GM23248 (cell line): ENCODE results near the gene ZMYM2. TPM values are rescaled to one million over a fixed set of nuclear protein-coding genes. Genes with fewer than 3 reads are reported as not detected.

Experiments
- DNase-seq: peaks from one replicate; pipeline ENCODE4 v3.0.0-alpha.2; 2015
- H2AFZ ChIP-seq: fragments of 200-600 bp; sonication (generic); 2 replicates; pipeline ENCODE4 v1.6.1; 2016; ENCODE audit warnings: antibody characterized with exemption
- H3F3A ChIP-seq: fragments of 200-600 bp; sonication (generic); 2 replicates; pipeline ENCODE4 v1.6.1; 2016; ENCODE audit warnings: mild to moderate bottlenecking, antibody characterized with exemption, mixed run types; ENCODE audit not compliant: insufficient read depth
- H3K27ac ChIP-seq: fragments of 200-600 bp; sonication (generic); 2 replicates; pipeline ENCODE4 v1.5.1; 2016; ENCODE audit warnings: mild to moderate bottlenecking
- H3K27me3 ChIP-seq: fragments of 200-600 bp; sonication (generic); replicated peaks from 2 replicates; pipeline ENCODE4 v1.6.1; 2016; ENCODE audit warnings: mild to moderate bottlenecking; ENCODE audit not compliant: insufficient read depth
- H3K36me3 ChIP-seq: fragments of 200-600 bp; sonication (generic); 2 replicates; pipeline ENCODE4 v1.6.1; 2016; ENCODE audit warnings: low read depth, mild to moderate bottlenecking
- H3K4me1 ChIP-seq: fragments of 200-600 bp; sonication (generic); 2 replicates; pipeline ENCODE4 v1.6.1; 2016; ENCODE audit warnings: mild to moderate bottlenecking; ENCODE audit not compliant: insufficient read depth
- H3K4me2 ChIP-seq: fragments of 200-600 bp; sonication (generic); one replicate; pipeline ENCODE4 v1.6.1; 2016; ENCODE audit warnings: mild to moderate bottlenecking; ENCODE audit not compliant: unreplicated experiment
- H3K4me3 ChIP-seq: fragments of 200-600 bp; sonication (generic); 2 replicates; pipeline ENCODE4 v1.5.1; 2016; ENCODE audit warnings: mild to moderate bottlenecking
- H3K79me2 ChIP-seq: fragments of 200-600 bp; sonication (generic); 2 replicates; pipeline ENCODE4 v1.6.1; 2016; ENCODE audit warnings: mild to moderate bottlenecking; ENCODE audit not compliant: insufficient read depth
- H3K9ac ChIP-seq: fragments of 200-600 bp; sonication (generic); 2 replicates; pipeline ENCODE4 v1.6.1; 2016; ENCODE audit warnings: mild to moderate bottlenecking
- H3K9me2 ChIP-seq: fragments of 200-600 bp; sonication (generic); 2 replicates; pipeline ENCODE4 v1.6.1; 2016; ENCODE audit warnings: mixed run types, mild to moderate bottlenecking, moderate library complexity; ENCODE audit not compliant: insufficient read depth
- H3K9me3 ChIP-seq: fragments of 200-600 bp; sonication (generic); one replicate; pipeline ENCODE4 v1.6.1; 2017; ENCODE audit warnings: low read depth
- H4K20me1 ChIP-seq: fragments of 200-600 bp; sonication (generic); 2 replicates; pipeline ENCODE4 v1.6.0; 2016; ENCODE audit not compliant: insufficient read depth
- EZH2 ChIP-seq: fragments of 200-600 bp; sonication (generic); IDR thresholded peaks from 2 replicates; pipeline ENCODE4 v1.6.1; 2018; ENCODE audit warnings: antibody characterized with exemption, mild to moderate bottlenecking; ENCODE audit not compliant: insufficient read depth, poor library complexity, severe bottlenecking
- EZH2phosphoT487 ChIP-seq: fragments of 200-600 bp; sonication (generic); IDR thresholded peaks from 2 replicates; pipeline ENCODE4 v1.6.1; 2018; ENCODE audit warnings: antibody characterized with exemption, moderate library complexity, mild to moderate bottlenecking, low read depth; ENCODE audit not compliant: insufficient read depth
- WGBS, 2 experiments: methylation state at CpG; one replicate each; pipeline ENCODE4 v1.1.6; 2015 to 2017; ENCODE audit warnings: low lambda C conversion rate in 2 of 2, low coverage in 1 of 2; ENCODE audit errors: missing lambda C conversion rate in 2 of 2; 5-methylcytosine and 5-hydroxymethylcytosine counted together
- in situ Hi-C: fragments of 300-500 bp; cut with MboI; formaldehyde crosslinking; loops from 2 replicates; pipeline ENCODE4 v1.15.0; 2020
- polyA plus RNA-seq: library from polyadenylated mRNA; unstranded; fragments of >200 nt; fragmentation: Nextera tagmentation; extraction: Ambion mirVana; gene quantifications from 2 replicates; pipeline ENCODE4 v1.2.1, GENCODE V29; 2016
- total RNA-seq: library from RNA; depleted of rRNA; stranded (reverse); fragments of >200 nt; shearing (Covaris generic); gene quantifications from 2 replicates; pipeline ENCODE4 v1.2.3, GENCODE V29; 2014

The ZMYM2 gene
- total and polyA plus RNA-seq, 2 experiments from 2014 or later: 14.9 to 35.0 TPM

- 28 to 31% methylated on average over 6 of the region's 6 CpGs for WGBS, 2 experiments
- peak overlapping the region; percentile 69 for H3K4me3 ChIP-seq
These were observed 168.7 kb downstream of the ZMYM2 start for GRCh38 chr13:20127262-20127561.

GRCh38 chr13:20127562-20128458 is 169.3 kb downstream of the ZMYM2 start:
- H3K79me2 ChIP-seq: no peaks in the 10 kb centered on the region
- H4K20me1 ChIP-seq: no peaks in the 10 kb centered on the region
- H3K27ac ChIP-seq: peak overlapping the region; percentile 70
- peak overlapping the region; percentile 69 for H3K4me3 ChIP-seq
- TF ChIP-seq EZH2phosphoT487: no peak
- TF ChIP-seq EZH2: no peak
- H3F3A ChIP-seq: peaks cover 19% of the 10 kb centered on the region
- H3K9ac ChIP-seq: peak overlapping the region; percentile 89
- H2AFZ ChIP-seq: peak overlapping the region; percentile 94
- no peaks in the 10 kb centered on the region for H3K36me3 ChIP-seq
- H3K4me2 ChIP-seq: peak overlapping the region; percentile 85
- in situ Hi-C loops: no loop called here
- H3K4me1 ChIP-seq: peaks cover 16% of the 10 kb centered on the region
- 2 to 3% methylated on average over 59 to 70 of the region's 82 CpGs for WGBS, 2 experiments
- peak; percentile 76 for DNase-seq
- H3K9me3 ChIP-seq: no peaks in the 10 kb centered on the region
- H3K27me3 ChIP-seq: no peaks in the 10 kb centered on the region
- H3K9me2 ChIP-seq: no peaks in the 10 kb centered on the region

More at GRCh38 chr13:20127262-20127561, 168.7 kb downstream of the ZMYM2 start:
- H3K36me3 ChIP-seq: no peaks in the 10 kb centered on the region
- H3K9ac ChIP-seq: peak overlapping the region; percentile 89
- TF ChIP-seq EZH2 (no peak), EZH2phosphoT487 (no peak)
- peak overlapping the region; percentile 94 for H2AFZ ChIP-seq
- DNase-seq: no peak
- H4K20me1 ChIP-seq: no peaks in the 10 kb centered on the region
- H3K9me2 ChIP-seq: no peaks in the 10 kb centered on the region
- peaks cover 19% of the 10 kb centered on the region for H3F3A ChIP-seq
- H3K4me2 ChIP-seq: peak overlapping the region; percentile 85
- peaks cover 16% of the 10 kb centered on the region for H3K4me1 ChIP-seq
- peak overlapping the region; percentile 70 for H3K27ac ChIP-seq
- H3K27me3 ChIP-seq: no peaks in the 10 kb centered on the region
- H3K9me3 ChIP-seq: no peaks in the 10 kb centered on the region
- in situ Hi-C loops: no loop called here
- H3K79me2 ChIP-seq: no peaks in the 10 kb centered on the region

GRCh38 chr13:20128459-20128931 is 170.0 kb downstream of the ZMYM2 start:
- in situ Hi-C loops: no loop called here
- Histone ChIP-seq H3K4me2 (peak overlapping the region; percentile 85), H3F3A (peaks cover 19% of the 10 kb centered on the region), H3K36me3 (no peaks in the 10 kb centered on the region), H3K27me3 (no peaks in the 10 kb centered on the region), H4K20me1 (no peaks in the 10 kb centered on the region), H3K79me2 (no peaks in the 10 kb centered on the region), H3K9me3 (no peaks in the 10 kb centered on the region), H2AFZ (peak overlapping the region; percentile 94), H3K9me2 (no peaks in the 10 kb centered on the region), H3K4me3 (peak overlapping the region; percentile 69), H3K4me1 (peaks cover 16% of the 10 kb centered on the region), H3K27ac (0 out of 2 replicates have a peak overlapping the region, but pooled peaks have one; percentile 70), H3K9ac (peak overlapping the region; percentile 89)
- 23 to 25% methylated on average over 25 to 28 of the region's 28 CpGs for WGBS, 2 experiments
- TF ChIP-seq EZH2phosphoT487 (no peak), EZH2 (no peak)
- no peak for DNase-seq

GRCh38 chr13:20129076-20129475 is 170.5 kb downstream of the ZMYM2 start:
- Histone ChIP-seq H2AFZ (no peak overlapping the region), H3K27me3 (no peaks in the 10 kb centered on the region), H3K27ac (no peak overlapping the region), H3K4me3 (no peak overlapping the region), H3F3A (peaks cover 19% of the 10 kb centered on the region), H3K9me3 (no peaks in the 10 kb centered on the region), H3K4me1 (peaks cover 15% of the 10 kb centered on the region), H3K4me2 (no peak overlapping the region), H3K79me2 (no peaks in the 10 kb centered on the region), H3K36me3 (no peaks in the 10 kb centered on the region), H4K20me1 (no peaks in the 10 kb centered on the region), H3K9ac (no peak overlapping the region), H3K9me2 (no peaks in the 10 kb centered on the region)
- in situ Hi-C loops: no loop called here
- no peak for DNase-seq
- TF ChIP-seq EZH2phosphoT487 (no peak), EZH2 (no peak)
- 84 to 85% methylated on average over 17 to 18 of the region's 18 CpGs for WGBS, 2 experiments
